ENCODE results near the gene MICAL2.
A peak's percentile ranks its signal among the peaks of the same experiment; 100 is the strongest.

Gene MICAL2

GRCh38 chr11:12214751-12215150, 104.4 kb downstream of the MICAL2 start:
- DNase-seq, result no peak

- DNase-seq, result no peak
Observed at GRCh38 chr11:12215181-12215593, 104.8 kb downstream of the MICAL2 start.

GRCh38 chr11:12216041-12216451, 105.7 kb downstream of the MICAL2 start:
- DNase-seq, result no peak

- no peak for DNase-seq
Observed at GRCh38 chr11:12216671-12217374, 106.4 kb downstream of the MICAL2 start.

GRCh38 chr11:12217879-12218278, 107.5 kb downstream of the MICAL2 start:
- DNase-seq, result no peak

- DNase-seq, result no peak
Observed at GRCh38 chr11:12218909-12219308, 108.5 kb downstream of the MICAL2 start.

- no peak for DNase-seq
Observed at GRCh38 chr11:12219757-12220156, 109.4 kb downstream of the MICAL2 start.

- DNase-seq, result no peak
Observed at GRCh38 chr11:12220305-12220704, 109.9 kb downstream of the MICAL2 start.

GRCh38 chr11:12221051-12221535, 110.7 kb downstream of the MICAL2 start:
- no peak for DNase-seq

GRCh38 chr11:12222055-12222792, 111.8 kb downstream of the MICAL2 start:
- no peak for DNase-seq

GRCh38 chr11:12223771-12224536, 113.6 kb downstream of the MICAL2 start:
- DNase-seq, result no peak

GRCh38 chr11:12224537-12224893, 114.1 kb downstream of the MICAL2 start:
- no peak for DNase-seq

GRCh38 chr11:12225046-12225739, 114.8 kb downstream of the MICAL2 start:
- DNase-seq, result no peak

- no peak for DNase-seq
Observed at GRCh38 chr11:12226093-12226492, 115.7 kb downstream of the MICAL2 start.

- DNase-seq, result no peak
Observed at GRCh38 chr11:12229450-12230229, 119.2 kb downstream of the MICAL2 start.

GRCh38 chr11:12232160-12232559, 121.8 kb downstream of the MICAL2 start:
- no peak for DNase-seq

GRCh38 chr11:12232817-12233601, 122.6 kb downstream of the MICAL2 start:
- DNase-seq, result peak; percentile 95

GRCh38 chr11:12233602-12233925, 123.2 kb downstream of the MICAL2 start:
- no peak for DNase-seq

- DNase-seq, result no peak
Observed at GRCh38 chr11:12234221-12234620, 123.8 kb downstream of the MICAL2 start.

GRCh38 chr11:12235080-12235479, 124.7 kb downstream of the MICAL2 start:
- no peak for DNase-seq

- no peak for DNase-seq
Observed at GRCh38 chr11:12235553-12235946, 125.2 kb downstream of the MICAL2 start.

Data from kidney glomerular epithelial cell (primary cell).